ENCODE data around the gene PEBP1. TPM values are rescaled to one million over a fixed set of nuclear protein-coding genes. Genes with fewer than 3 reads are reported as not detected.
A peak's percentile ranks its signal among the peaks of the same experiment; 100 is the strongest.

The PEBP1 gene
- total and polyA plus RNA-seq, 7 donors, result 202 to 358 (median 270) TPM

DNA sequence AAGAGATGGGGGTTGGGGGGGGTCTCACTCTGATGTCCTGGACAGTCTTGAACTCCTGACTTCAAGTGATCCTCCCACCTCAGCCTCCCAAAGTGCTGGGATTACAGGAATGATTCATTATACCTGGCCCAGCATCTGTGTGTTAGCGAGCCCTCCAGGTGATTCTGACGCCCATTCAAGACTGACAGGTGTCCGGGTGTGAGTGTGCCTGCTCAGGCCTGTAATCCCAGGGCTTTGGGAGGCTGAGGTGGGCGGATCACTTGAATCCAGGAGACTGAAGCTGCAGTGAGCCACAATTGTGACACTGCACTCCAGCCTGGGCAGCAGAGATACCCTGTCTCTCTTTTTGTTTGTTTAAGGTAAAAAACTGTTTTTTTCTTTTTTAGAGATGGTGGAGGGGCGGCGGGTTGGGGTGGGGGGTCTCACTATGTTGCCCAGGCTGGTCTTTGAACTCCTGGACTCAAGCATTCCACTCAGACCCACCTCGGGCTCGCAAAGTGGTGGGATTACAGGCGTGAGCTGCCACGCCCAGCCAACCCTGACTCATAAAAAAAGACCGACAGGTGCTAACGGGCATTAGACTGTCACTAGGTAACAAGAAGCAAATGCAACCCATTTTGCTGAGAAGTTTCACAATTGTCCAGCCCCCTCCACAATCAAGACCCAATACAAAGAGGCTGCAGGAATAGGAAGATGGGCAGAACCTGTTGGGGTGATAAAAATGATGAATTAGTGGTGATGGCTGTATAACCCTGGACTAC lies 36.8 kb upstream of the PEBP1 start:
- Histone ChIP-seq H3K36me3 (peaks cover 0 to 5% (median 0%) of the 10 kb centered on the region in 4 donors), H3K27ac (no peak overlapping the region), H3K4me1 (peaks cover 3 to 10% (median 8%) of the 10 kb centered on the region in 4 donors), H3K27me3 (no peaks in the 10 kb centered on the region), H3K9me3 (no peaks in the 10 kb centered on the region), H3K4me3 (no peak overlapping the region)
- WGBS, 2 donors, result 22 to 73% methylated on average over 12 of the region's 12 CpGs
- intact Hi-C loops (cut with DNase I), result no loop called here
- TF ChIP-seq POLR2A (IDR thresholded peaks at IDR 0.05) (no peak), EP300 (IDR thresholded peaks at IDR 0.05) (no peak), POLR2AphosphoS5 (IDR thresholded peaks at IDR 0.05) (no peak)
- TF ChIP-seq, protein P1, sequence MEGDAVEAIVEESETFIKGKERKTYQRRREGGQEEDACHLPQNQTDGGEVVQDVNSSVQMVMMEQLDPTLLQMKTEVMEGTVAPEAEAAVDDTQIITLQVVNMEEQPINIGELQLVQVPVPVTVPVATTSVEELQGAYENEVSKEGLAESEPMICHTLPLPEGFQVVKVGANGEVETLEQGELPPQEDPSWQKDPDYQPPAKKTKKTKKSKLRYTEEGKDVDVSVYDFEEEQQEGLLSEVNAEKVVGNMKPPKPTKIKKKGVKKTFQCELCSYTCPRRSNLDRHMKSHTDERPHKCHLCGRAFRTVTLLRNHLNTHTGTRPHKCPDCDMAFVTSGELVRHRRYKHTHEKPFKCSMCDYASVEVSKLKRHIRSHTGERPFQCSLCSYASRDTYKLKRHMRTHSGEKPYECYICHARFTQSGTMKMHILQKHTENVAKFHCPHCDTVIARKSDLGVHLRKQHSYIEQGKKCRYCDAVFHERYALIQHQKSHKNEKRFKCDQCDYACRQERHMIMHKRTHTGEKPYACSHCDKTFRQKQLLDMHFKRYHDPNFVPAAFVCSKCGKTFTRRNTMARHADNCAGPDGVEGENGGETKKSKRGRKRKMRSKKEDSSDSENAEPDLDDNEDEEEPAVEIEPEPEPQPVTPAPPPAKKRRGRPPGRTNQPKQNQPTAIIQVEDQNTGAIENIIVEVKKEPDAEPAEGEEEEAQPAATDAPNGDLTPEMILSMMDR (IDR thresholded peaks at IDR 0.05), result no peak
- no peak for DNase-seq

DNA sequence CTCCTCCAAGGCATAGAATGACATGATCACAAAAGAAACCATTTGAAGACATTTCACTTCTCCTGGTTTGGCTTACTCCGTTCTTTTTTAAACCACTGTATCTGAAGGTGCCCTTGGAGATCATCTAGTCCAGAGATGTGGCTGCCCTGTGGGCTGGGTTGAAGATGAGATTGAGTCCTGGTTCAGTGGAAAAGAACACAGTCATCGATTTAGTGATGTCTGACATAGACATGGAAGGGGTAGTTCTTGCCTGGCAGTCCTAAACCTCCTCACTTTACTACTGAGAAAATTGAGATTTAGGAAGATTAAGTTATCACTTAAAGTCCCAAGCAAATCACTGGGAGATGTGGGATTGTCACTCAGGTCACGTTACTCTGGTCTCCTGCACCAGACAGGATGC lies 34.9 kb upstream of the PEBP1 start:
- Histone ChIP-seq H3K27me3 (no peaks in the 10 kb centered on the region), H3K4me3 (no peak overlapping the region), H3K36me3 (no peaks in the 10 kb centered on the region), H3K27ac (no peak overlapping the region), H3K4me1 (peaks cover 3 to 17% (median 8%) of the 10 kb centered on the region in 4 donors), H3K9me3 (no peaks in the 10 kb centered on the region)
- DNase-seq, result no peak
- TF ChIP-seq POLR2AphosphoS5 (IDR thresholded peaks at IDR 0.05) (no peak), POLR2A (IDR thresholded peaks at IDR 0.05) (no peak), EP300 (IDR thresholded peaks at IDR 0.05) (no peak)
- TF ChIP-seq, protein P1 (IDR thresholded peaks at IDR 0.05), result no peak
- intact Hi-C loops (cut with DNase I), result loop anchor here (5.0 kb wide), 1 partner anchor 229 kb away; no protein-coding TSS in a partner anchor
- 90 to 91% methylated on average over 3 of the region's 3 CpGs for WGBS, 2 donors

DNA sequence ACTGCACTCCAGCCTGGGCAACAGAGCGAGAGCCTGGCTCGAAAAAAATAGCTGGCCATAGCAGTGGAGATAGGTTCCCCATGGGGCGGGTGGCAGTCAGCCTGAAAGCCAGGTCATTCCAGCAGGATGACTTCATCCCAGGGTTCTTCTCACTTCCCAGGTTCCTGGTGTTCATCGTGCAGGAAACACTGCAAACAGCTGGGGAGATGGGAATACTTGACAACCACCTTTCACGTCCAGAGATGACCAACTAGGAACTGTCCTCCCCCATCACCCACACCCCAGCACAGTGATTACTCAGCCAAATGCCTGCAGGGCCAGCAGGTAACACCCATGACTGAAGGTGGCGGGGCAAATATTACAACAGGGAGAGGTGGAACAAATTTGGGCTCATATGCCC lies 33.9 kb upstream of the PEBP1 start:
- H3K9me3 ChIP-seq, result no peaks in the 10 kb centered on the region
- H3K27me3 ChIP-seq, result no peaks in the 10 kb centered on the region
- no peak for DNase-seq
- peaks cover 3 to 17% (median 8%) of the 10 kb centered on the region in 4 donors for H3K4me1 ChIP-seq
- intact Hi-C loops (cut with DNase I), result loop anchor here (2.0 to 5.0 kb wide), 2 partner anchors 39 to 230 kb away; no protein-coding TSS in a partner anchor
- WGBS, 2 donors, result 38 to 80% methylated on average over 6 of the region's 6 CpGs
- no peak overlapping the region for H3K27ac ChIP-seq
- H3K36me3 ChIP-seq, result no peaks in the 10 kb centered on the region
- TF ChIP-seq EP300 (IDR thresholded peaks at IDR 0.05), result no peak
- no peak for TF ChIP-seq POLR2A (IDR thresholded peaks at IDR 0.05)
- TF ChIP-seq, protein P1 (IDR thresholded peaks at IDR 0.05), result no peak
- TF ChIP-seq POLR2AphosphoS5 (IDR thresholded peaks at IDR 0.05), result no peak
- no peak overlapping the region for H3K4me3 ChIP-seq

DNA sequence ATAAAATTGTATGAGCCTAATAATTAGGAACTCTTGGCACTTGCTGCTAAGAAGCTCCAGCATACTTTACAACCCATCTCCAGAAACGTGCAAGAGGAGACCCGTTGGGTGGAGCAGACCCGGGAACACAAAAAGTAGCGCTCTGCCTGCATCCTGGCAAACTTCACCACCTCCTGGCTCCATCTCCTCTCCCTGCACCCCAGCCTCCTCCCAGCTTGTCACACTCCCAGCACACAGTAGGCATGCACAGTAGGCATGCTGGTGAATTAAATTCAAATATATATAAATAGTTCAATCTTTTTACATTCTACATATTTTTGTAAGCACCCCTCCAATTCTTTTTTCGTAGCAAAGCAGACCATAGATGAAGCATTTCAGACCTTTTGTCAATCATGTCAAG lies 33.3 kb upstream of the PEBP1 start:
- no peaks in the 10 kb centered on the region for H3K27me3 ChIP-seq
- peak overlapping the region; percentile 69 to 97 (median 76) for H3K4me3 ChIP-seq
- peaks cover 3 to 17% (median 8%) of the 10 kb centered on the region in 4 donors for H3K4me1 ChIP-seq
- DNase-seq, result no peak
- intact Hi-C loops (cut with DNase I), result loop anchor here (2.0 to 5.0 kb wide), 2 partner anchors 40 to 230 kb away; no protein-coding TSS in a partner anchor
- H3K9me3 ChIP-seq, result no peaks in the 10 kb centered on the region
- 12 to 47% methylated on average over 5 of the region's 5 CpGs for WGBS, 2 donors
- TF ChIP-seq POLR2AphosphoS5 (IDR thresholded peaks at IDR 0.05) (no peak), POLR2A (IDR thresholded peaks at IDR 0.05) (no peak), EP300 (IDR thresholded peaks at IDR 0.05) (no peak)
- TF ChIP-seq, protein P1 (IDR thresholded peaks at IDR 0.05), result no peak
- H3K36me3 ChIP-seq, result no peaks in the 10 kb centered on the region
- H3K27ac ChIP-seq, result peak overlapping the region in 2 of 4 donors; percentile 81 to 85

Data from sigmoid colon (tissue), 7 donors.